ENCODE results near the gene SMTNL2.
A peak's percentile ranks its signal among the peaks of the same experiment; 100 is the strongest.

Gene SMTNL2

DNA sequence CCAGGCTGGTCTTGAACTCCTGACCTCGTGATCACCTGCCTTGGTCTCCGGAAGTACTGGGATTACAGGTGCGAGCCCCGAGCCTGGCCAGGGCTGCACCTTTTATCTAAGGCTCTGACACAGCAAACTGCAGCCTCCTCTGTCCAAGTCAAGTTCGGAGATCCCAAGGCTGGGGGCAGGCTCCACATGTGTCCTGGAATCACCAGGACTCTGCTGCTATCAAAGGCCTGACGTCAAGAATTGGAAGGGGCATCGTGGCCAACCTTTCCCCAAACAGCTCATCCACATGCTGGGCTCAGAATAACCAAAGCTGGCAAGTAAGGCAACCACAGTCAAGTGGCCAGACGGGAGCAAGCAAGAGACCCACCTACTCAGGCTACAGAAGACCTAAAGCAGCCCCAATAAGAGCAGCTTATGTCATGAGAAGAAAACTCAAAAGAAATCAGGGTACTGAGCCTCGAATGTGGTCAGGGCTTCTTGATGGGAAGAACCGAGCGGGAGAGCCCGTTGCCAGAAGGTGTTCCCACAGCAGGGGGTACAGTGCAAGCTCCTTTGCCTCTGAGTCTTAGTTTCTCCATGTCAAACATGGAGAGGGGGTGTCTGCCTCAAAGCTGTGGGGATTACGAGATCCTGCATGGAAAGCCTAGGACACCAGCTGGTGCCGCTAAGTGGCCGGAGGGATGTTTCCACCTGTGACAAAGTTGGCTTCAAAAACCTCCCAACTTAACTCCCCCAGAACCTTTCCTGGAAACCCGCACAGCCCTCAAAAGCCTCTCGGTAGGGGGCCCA is 37.0 kb upstream of the SMTNL2 start:
- no peak for DNase-seq

DNA sequence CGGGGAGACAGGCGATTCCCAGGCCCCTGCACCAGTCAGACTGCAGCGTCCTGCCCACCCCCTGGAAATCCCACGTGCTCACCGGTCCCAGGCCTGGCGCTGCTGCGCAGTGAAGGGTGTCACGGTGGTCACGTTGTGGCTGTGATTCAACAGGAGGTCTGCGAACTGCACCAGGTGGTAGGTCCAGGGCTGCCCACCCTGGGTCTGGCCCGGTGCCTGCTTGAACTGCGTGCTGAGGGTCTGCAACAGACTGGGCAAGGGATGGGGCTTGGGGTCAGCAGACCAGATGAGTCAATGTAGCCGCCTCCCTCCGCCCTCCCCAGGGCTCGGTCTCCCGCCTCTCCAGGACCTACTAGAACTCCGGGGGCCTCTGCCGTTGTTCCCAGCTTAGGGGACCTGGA is 36.3 kb upstream of the SMTNL2 start:
- no peak for DNase-seq

DNA sequence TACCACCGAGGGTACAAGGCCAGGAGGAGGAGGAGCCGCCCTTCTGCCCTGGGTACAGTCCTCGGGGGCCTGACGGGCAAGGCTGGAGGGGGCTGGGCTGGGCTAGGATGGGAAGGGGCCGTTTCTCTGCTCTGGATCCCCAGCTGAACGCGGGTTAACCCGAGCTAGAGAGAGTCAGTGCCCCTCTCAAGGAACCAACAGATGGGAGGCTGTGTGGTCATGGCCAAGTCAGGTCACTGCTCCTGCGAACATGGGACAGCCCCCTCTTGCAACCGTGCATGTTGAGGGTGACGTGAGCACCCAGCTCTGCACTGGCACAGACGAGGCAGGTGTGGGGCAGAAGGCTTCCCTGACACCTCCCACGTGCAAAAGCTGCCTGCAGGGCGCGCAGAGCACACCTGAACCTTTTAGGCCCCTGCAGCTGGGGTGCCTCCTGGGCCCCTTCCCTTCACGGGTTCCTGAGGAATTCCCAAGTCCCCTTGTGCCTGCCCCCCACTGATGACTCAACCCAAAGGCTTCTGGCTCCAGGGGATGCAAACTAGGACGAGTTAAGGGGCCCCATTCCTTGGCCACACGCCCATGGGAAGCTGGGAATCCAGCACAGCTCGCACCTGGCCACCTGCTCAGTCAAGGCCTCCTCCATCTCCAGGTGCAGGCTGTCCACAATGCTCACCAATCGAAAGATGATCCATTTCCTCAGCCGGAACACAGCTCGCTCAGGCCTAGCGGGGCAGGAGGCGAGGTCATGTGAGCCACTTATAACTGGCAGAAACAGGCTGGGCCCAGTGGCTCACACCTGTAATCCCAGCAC is 35.4 kb upstream of the SMTNL2 start:
- no peak for DNase-seq

DNA sequence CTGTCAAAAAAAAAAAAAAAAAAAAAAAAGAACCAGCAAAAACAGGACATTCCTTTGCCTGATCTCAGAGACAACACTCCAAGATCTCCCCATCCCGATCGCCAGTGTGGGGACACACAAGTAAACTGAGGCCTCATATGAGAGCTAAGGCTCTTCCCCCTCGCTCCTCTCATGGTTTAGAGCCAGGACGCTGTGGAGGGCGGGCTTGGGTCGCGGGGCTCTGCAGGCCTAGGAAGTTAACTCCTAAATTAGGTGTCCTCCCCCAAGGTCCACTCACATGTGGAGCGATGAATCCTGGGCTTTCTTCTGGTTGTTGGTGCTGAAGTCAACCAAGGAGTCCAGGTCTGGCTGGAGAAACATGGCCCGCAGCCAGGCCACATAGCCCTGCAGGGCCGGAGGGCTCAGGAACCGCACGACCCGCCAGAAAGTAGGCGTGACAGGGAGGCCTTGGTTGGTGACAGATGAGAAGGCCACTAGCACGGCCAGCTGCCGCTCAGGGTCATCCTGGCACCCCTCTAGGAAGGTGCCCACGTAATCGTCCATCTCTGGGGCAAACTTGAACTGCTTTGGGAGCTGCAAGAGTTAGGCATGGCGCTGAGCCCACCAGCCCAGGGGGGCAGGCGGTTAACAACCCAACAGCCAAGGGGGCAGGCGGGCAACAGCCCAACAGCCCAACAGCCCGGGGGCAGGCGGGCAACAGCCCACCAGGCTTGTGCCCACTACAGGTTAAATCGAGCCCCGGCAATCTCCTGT is 34.4 kb upstream of the SMTNL2 start:
- no peak for DNase-seq

DNA sequence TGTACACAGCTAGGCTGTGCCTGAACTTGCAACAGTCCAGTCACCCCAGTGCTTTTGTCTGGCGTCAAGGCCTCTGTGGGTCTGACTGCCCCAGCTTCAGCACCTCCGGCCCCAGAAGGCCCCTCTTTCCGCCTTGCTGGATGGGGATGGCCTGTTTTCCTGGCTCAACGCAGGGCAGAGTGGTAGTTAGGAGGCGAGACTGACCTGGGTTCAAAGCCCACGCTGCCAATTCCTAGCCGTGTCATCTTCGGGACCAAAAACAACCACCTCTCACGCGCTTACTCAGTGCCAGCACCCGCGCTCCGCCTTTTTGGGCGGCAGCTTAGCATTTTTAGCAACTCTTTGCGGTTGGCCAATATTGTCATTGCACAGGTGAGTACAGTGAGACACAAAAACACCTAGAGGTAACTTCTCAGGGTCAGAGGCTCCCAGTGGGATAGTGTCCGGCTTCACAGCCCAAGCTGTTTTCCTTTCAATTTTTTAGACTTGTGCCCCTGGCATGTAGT is 33.7 kb upstream of the SMTNL2 start:
- DNase-seq, result no peak

DNA sequence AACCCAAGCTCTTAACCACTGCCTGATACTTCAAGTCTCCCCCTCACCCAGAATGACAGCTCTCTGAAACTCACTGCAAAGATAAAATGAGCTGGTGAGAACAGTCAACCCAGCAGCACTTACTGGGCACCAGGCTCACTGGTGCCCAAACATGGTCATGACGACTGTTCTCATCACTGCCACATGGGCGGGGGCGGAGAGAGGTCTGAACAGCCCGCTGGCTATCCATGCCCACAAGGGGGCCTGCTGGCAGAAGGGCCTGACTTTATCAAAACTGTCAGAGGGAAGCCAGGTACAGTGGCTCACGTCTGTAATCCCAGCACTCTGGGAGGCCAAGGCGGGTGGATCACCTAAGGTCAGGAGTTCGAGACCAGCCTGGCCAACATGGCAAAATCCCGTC is 33.2 kb upstream of the SMTNL2 start:
- DNase-seq, result no peak

DNA sequence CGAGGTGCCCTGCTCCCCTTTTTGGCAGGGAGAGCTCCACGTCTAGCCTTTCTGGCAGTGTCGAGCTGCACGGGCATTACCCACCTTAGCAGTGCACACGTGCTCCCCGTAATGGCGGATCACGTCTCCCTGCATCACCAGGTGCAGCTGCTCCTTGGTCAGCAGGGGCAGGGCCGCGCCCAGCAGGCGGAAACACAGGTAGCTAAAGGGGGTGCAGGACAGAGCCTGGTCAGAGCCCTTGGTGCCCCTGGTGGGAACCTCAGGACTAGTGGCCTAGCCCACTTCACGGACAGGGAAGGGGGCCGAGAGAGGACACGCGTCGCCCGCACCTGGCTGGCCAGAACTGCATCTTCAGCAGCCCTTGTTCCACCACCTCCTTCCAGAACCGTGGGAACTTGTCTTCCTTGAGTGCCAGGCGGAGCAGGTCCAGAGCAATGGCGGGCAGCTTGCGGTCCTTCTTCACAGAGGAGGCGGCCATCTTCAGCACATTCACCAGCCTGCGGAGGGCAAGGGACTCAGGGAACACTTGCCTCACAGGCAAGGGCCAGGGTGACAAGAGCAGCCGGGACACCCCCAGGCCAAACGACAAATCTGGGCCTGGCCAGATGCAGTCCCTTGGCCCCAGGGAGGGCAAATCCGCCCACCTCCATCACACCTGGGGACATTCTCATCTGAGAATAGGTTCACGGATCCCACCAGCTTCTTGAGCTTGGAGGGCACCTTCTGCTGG is 32.4 kb upstream of the SMTNL2 start:
- DNase-seq, result no peak

DNA sequence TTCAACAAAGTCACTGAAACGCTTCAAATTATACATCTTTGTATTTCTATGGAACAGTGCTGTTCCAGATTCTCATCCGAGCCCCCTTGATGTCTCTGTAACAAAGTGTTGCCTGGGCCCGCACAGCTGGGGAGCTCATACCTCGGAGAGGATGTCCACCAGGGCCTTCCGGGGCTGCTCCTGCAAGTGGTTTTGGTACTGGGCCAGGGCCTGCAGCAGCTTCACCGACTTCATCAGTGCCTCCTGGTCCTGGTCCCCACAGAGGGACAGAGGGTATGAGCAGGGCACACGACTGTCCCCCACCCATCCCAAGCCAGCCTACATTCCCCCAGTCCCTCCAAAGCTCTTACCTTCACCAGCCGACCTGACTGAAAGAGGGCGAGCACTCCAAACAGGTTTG is 30.7 kb upstream of the SMTNL2 start:
- no peak for DNase-seq

DNA sequence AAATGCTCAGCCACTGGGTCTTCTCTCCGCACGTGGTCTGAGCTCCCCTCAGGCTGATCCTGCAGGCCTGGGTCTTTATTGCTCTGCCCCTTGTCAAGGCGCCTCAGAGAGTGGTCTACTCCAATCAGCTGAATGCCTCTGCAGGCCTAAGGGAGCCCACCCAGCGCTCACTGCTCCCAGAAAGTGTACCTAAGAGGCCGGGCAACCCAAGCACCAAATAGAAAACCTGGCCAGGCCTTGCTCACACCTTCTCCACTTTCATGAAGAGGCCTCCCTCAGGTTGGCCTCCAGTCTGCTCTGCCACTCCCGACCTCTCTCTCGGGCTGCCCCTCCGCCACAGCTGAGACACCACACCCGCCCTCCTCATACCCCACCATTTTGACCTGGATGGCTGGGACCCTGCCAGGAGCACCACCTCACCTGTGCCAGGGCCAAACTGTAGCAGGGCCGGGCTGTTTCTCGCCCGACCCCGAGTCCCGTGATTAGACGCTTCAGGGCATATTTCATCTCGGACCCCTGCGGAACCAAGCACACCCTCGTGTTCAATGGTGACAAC is 29.8 kb upstream of the SMTNL2 start:
- no peak for DNase-seq

DNA sequence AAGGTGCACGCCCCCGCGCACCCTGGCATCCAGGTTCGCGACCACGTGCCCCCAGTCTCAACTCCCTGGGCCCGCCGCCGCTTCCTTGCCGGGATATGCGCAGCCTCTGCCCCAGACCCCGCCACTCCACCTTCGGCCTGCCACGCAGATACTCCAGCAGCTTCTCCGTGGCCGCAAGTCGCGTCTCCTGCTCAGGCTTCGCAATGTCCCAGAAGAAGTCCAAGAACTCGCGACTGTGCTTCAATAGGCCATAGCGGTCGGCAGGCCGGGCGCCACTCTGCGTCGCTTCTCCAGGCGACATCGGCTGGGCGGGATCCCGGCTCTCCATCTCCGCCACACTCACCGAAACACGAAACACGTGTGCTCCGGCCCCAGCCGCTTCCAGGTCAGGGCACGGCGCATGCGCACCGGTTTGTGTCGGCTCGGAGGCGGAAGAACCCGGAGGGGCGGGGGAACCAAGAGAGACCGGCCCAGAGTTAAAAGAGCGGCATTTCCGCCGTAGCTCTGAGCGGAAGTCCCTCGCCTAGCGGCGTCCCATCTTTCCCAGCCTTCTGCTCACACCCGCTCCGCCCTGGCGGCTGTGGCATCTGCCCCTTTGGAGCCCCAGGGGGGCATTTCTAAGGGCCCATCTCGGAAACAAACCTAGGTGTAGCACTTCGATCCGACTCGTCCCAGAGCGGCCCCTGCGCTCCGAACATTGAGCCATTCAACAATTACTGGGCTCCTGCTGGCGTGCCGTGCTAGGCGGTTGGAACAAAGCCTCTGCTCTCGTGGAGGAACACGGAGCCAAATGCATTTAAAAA is 29.1 kb upstream of the SMTNL2 start, which contains the start of gene MYBBP1A:
Gene MYBBP1A, minus strand, starts transcription at position 388 of the 803 bp plus-strand sequence. Its CDS starts 60 bp downstream, at position 328.
- peak; percentile 92 for DNase-seq

DNA sequence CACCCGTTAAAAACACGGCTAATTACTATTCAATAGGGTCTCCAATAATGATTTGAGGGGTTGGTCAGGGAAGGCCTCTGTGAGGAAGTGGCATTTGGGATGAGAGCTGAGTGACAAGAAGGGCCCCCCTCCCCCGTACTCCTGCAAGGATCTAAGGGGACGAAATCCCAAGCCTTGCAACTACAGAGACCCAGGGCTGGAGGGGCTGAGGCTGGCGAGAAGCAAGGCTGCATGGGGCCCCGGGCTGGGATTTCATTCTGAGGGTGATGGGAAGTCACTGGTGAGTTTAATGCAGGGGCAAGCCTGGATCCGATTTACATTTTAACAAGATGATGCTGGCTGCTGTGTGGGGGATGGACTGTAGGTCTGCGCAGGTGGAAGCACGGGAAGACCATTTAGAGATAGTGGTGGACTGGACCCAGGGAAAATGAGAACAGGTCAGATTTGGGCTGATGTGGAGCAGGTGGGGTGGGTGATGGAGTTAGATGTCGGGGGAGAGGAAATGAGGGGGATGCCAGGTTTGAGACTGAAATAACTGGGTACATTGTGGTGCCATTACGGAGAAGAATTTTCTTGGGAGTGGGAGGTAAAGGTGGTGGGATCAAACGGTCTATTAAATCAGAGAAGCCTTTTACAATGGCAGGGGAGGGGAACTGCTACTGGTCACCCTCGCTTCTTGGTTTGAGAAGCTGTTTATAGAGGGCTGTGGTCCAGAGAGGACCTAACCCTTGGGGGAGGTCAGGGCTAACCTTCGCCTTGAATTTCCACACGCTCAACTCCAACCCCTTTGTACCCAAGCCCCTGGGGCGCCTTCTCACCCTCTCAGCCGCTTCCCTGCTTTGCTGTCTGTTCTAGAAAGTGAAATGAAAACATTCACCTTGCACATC is 28.2 kb upstream of the SMTNL2 start:
- DNase-seq, result no peak

DNA sequence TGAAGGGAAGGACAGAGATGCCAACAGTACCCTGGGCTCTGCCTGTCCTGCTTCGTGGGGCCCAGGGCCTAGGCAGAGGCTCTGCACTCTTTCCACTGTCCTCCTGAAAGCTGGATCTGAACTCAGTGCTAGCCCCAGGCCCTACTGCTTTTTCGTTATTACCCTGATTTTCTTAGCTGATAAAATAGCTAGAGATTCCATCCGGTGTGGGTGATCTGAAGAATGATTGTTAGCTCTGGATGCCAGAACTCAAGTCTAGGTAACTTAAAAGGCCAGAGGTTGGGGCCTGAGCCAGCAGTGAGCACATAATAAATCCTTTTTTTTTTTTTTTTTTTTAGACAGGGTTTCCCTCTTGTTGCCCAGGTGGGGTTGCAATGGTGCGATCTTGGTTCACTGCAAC is 27.3 kb upstream of the SMTNL2 start:
- no peak for DNase-seq

DNA sequence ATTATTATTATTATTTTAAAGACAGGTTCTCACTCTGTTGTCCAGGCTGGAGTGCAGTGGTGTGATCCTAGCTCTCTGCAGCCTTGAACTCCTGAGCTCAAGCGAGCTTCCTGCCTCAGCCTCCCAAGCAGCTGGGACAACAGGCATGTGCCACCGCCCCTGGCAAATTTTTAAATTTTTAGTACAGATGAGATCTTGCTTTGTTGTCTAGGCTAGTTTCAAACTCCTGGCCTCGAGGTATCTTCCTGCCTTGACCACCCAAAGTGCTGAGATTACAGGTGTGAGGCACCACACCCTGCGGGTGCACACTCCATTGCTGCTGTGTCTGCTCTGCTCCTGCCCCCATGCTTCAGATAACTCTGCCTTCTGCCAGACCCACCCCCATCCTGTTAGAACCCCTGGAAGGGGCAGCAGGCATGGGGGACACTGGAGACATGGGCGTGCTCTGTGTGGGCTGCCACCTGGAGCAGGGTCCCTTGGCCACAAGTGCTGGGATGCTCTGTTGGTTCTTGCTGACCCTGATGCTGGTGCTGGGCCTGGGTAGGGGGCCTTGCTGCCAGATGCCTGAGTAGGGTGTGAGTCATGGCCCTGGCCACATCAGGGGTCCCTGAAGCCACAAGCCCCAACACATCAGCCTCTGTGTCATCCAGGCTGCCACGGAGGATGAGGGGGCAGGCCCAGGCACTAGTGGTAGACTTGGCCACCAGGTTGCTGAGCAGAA is 26.5 kb upstream of the SMTNL2 start:
- no peak for DNase-seq

DNA sequence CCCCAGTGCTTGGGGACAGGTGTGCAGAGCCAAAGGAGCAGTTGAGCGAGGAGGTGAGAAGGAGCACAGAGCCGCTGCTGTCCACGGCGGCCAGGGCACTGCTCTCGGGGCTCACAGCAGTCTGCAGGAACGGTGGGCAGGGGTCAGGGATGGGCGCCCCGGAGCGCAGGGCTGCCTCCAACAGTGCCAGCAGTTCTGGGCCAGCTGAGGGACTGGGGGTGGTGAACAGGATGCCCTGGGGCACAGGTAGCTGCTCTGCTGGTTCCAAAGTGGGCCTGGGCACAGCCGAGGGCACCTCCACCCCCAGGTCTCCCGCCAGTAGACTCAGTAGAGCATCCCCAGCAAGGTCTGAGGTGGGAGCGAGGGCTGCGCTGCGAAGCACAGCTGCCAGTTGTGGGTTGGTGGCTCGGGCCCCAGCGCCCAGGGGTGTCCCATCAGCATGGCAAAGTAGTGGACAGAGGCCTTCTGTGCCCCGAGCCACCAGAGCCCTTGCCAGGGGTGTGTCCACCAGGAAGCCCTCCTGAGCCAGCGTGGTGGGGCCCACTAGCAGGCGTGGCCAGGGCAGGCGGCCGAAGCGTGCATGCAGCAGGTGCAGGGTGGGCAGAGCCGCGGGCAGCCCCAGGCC is 25.9 kb upstream of the SMTNL2 start:
- no peak for DNase-seq

DNA sequence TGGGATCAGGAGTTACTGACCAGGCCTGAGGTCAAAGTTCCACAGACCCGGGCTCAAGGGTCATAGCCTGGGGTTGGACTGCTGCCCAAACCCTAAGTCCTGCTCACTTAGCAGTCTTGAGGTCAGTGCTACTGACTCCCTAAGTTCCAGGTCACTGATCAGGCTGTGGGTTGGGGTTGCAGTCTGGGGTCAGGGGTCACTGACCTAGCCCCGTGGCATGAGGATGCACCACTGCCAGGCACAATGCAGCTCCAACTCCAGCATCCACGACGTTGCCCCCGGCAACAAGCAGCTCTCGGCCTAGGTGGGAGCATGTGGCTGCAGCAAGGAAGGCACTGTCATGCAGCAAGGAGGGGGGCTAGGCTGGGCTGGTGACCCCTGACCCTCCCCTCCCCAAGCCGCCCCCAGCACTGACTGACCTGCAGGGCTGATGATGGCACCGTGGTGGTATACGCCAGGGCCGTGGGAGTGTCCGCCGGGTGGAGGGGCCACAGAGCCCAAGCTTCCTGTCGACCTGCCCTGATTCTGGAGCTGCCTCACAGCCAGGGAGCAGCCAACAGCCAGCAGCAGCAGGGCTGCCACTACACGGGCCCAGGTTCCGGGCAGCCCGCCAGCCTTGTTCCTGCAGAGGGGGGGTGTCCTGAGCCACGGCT is 25.1 kb upstream of the SMTNL2 start:
- no peak for DNase-seq

DNA sequence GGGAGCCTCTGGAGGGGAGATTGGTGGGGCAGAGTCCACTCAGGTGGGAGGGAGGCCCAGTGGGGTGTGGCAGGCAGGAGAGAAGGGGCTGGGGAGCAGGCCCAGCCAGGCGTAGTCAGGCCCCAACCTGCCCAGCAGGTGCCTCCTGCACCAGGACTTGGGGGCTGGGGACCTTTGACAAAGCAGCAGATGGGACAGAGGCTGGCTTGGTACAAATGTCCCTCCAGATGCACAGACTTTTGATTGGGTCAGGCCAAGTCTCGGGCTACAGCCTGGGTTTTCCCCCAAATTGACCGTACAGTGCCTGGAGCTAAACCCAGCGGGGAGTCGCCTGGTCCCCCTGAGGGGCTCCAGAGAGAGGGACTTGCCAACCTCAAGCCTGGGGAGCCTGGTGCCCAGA is 24.4 kb upstream of the SMTNL2 start:
- DNase-seq, result no peak

DNA sequence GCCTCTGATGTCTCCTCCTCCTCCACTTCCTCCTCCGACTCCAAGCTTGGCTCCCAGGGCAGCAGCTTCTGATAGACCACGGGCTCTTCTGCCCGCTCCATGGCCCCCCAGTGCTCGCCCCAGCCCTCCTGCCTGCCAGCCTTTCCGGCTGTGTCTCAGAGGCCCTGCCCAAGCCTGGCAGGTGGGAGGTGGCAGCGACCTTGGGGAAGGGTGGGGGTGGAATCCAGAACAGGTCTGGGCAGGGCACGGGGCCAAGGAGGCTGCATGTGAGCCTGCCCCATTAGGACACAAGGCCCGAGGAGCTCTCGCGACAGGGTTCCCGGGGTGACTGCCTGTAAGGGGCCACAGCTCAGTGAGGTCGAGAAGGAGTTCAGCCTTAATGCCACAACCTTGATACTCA is 23.9 kb upstream of the SMTNL2 start, which contains the start of gene GGT6:
Gene GGT6, minus strand, starts transcription at position 157 of the 400 bp plus-strand sequence. Its CDS starts 56 bp downstream, at position 101.
- DNase-seq, result no peak

DNA sequence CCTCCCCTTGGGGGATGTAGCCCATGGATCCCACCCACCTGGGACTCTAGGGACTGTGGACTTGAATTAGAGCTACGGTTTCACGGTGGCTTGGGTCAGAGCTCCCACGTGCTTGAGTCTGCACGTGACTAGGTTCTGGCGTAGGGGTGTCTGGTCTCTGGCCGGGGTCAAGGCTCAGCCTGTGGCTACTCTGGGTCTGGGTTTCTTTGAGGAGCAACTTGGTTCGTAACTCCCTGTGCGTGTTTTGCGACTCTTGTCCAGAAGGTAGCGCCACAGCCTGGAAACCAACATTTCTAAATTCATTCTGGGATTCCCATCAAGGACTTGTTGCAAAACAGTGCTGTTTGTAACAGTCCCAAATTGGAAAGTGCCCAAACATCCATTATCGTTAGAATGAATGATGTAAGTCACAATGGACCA is 23.5 kb upstream of the SMTNL2 start:
- no peak for DNase-seq

Measured in NCI-H1092 (cell line).